Ramos (cell line): ENCODE data around the gene HSD17B1.
"Not testable (repeated sequence)": the region's sequence is repeated elsewhere in the genome, so short reads cannot be mapped to it uniquely, and the experiment has no call there.

Experiments
- in situ Hi-C: fragments of 300-500 bp; cut with MboI; formaldehyde crosslinking; loops from one replicate; pipeline ENCODE4 v1.14.3; 2022; ENCODE audit warnings: low sequenced_read_pairs; ENCODE audit not compliant: unreplicated experiment

The HSD17B1 gene

GRCh38 chr17:42543190-42544079, 9.3 kb upstream of the HSD17B1 start:
- in situ Hi-C loops = no loop called here

- in situ Hi-C loops = no loop called here
Observed at GRCh38 chr17:42544874-42545283, 7.8 kb upstream of the HSD17B1 start.

- in situ Hi-C loops = not testable (repeated sequence)
Observed at GRCh38 chr17:42545755-42546505, 6.8 kb upstream of the HSD17B1 start.

GRCh38 chr17:42547001-42547461, 5.7 kb upstream of the HSD17B1 start:
- in situ Hi-C loops = no loop called here

- in situ Hi-C loops = no loop called here
Observed at GRCh38 chr17:42547698-42548069, 5.0 kb upstream of the HSD17B1 start.

GRCh38 chr17:42548070-42548837, 4.5 kb upstream of the HSD17B1 start:
- in situ Hi-C loops = no loop called here

GRCh38 chr17:42548993-42549755, 3.5 kb upstream of the HSD17B1 start:
- in situ Hi-C loops = no loop called here

GRCh38 chr17:42553161-42553818, 567 bp downstream of the HSD17B1 start:
- in situ Hi-C loops = no loop called here

GRCh38 chr17:42553866-42554249, 1.1 kb downstream of the HSD17B1 start:
- in situ Hi-C loops = no loop called here

GRCh38 chr17:42554250-42555121, 1.8 kb downstream of the HSD17B1 start:
- in situ Hi-C loops = no loop called here

- in situ Hi-C loops = no loop called here
Observed at GRCh38 chr17:42555122-42555622, 2.4 kb downstream of the HSD17B1 start.

GRCh38 chr17:42555961-42556617, 3.4 kb downstream of the HSD17B1 start:
- in situ Hi-C loops = not testable (repeated sequence)

GRCh38 chr17:42559075-42559474, 6.4 kb downstream of the HSD17B1 start:
- in situ Hi-C loops = no loop called here

- in situ Hi-C loops = no loop called here
Observed at GRCh38 chr17:42560246-42560645, 7.5 kb downstream of the HSD17B1 start.

GRCh38 chr17:42561897-42562387, 9.2 kb downstream of the HSD17B1 start, which contains the start of gene COASY:
Gene COASY (plus strand): TSS chr17:42562148. CDS start chr17:42562623, 475 bp downstream.
- in situ Hi-C loops = no loop called here

- in situ Hi-C loops = no loop called here
Observed at GRCh38 chr17:42562388-42563142, 9.8 kb downstream of the HSD17B1 start.

GRCh38 chr17:42563143-42563509, 10.4 kb downstream of the HSD17B1 start:
- in situ Hi-C loops = no loop called here
